Stomach (tissue), 4 donors: Measurements from ENCODE around the gene TRIO.

Source experiments
- POLR2A ChIP-seq, 4 donors: fragments of 450-650 bp; IDR thresholded peaks; one replicate each; pipeline ENCODE4 v1.6.1; 2016; ENCODE audit warnings: antibody characterized with exemption in 4 of 4, control low read depth in 2 of 4, mild to moderate bottlenecking in 1 of 4, moderate library complexity in 1 of 4
- POLR2AphosphoS5 ChIP-seq, 3 donors: sonication (generic); formaldehyde crosslinking; IDR thresholded peaks; one replicate each; pipeline ENCODE4 v1.6.1; 2016; ENCODE audit warnings: antibody characterized with exemption in 3 of 3
- TF ChIP-seq, protein P1 (sequence below), 7 experiments: fragments of 450-650 bp in 4 of 7; fragments of 200-600 bp in 3 of 7; sonication (generic) in 3 of 7; IDR thresholded peaks; one replicate each; pipeline ENCODE4 v1.5.1; 2016 to 2019; ENCODE audit warnings: antibody characterized with exemption in 7 of 7, control low read depth in 2 of 7, mild to moderate bottlenecking in 1 of 7

DNA sequence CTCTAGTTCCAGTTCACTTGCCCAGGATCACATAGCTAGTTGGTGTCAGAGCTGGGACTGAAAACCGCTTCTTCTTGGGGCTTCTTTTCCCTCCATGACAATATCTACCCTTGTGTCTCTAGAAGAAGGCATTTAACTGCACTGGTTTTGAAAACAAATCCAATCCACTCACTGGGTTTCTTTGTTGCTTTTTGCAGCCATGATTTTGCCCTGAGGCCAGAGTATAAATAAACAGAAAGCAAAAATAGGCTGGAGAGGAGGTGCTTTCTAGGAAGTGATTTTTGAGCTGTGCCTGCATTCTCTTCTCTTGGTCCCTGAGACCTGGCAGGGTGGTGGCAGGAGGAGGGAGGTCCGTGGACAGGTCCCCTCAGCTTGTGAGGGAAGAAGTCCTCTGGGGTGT lies 6.9 kb upstream of the TRIO start:
- TF ChIP-seq POLR2A (IDR thresholded peaks at IDR 0.05) (no peak), POLR2AphosphoS5 (IDR thresholded peaks at IDR 0.05) (no peak)
- TF ChIP-seq, protein P1, sequence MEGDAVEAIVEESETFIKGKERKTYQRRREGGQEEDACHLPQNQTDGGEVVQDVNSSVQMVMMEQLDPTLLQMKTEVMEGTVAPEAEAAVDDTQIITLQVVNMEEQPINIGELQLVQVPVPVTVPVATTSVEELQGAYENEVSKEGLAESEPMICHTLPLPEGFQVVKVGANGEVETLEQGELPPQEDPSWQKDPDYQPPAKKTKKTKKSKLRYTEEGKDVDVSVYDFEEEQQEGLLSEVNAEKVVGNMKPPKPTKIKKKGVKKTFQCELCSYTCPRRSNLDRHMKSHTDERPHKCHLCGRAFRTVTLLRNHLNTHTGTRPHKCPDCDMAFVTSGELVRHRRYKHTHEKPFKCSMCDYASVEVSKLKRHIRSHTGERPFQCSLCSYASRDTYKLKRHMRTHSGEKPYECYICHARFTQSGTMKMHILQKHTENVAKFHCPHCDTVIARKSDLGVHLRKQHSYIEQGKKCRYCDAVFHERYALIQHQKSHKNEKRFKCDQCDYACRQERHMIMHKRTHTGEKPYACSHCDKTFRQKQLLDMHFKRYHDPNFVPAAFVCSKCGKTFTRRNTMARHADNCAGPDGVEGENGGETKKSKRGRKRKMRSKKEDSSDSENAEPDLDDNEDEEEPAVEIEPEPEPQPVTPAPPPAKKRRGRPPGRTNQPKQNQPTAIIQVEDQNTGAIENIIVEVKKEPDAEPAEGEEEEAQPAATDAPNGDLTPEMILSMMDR (IDR thresholded peaks at IDR 0.05), result no peak
